Neural cell (in vitro differentiated cells): Measurements from ENCODE around the gene CAMK2A. TPM values are rescaled to one million over a fixed set of nuclear protein-coding genes. Genes with fewer than 3 reads are reported as not detected.

Experiments
- H2AFZ ChIP-seq: fragments of 200-600, 300-800 bp; sonication (generic), shearing (Covaris generic); 2 replicates; pipeline ENCODE4 v1.6.0; 2014; ENCODE audit warnings: low read depth, mild to moderate bottlenecking, antibody characterized with exemption, low read length, moderate library complexity
- H3F3A ChIP-seq: fragments of 200-600 bp; shearing (Covaris generic); 2 replicates; pipeline ENCODE4 v1.6.1; 2016; ENCODE audit warnings: mild to moderate bottlenecking, moderate library complexity, mixed read lengths, antibody characterized with exemption, low read length; ENCODE audit not compliant: insufficient read depth, poor library complexity, severe bottlenecking
- H3K27ac ChIP-seq: fragments of 200-600, 300-800 bp; sonication (generic), shearing (Covaris generic); 2 replicates; pipeline ENCODE4 v1.5.1; 2014; ENCODE audit warnings: mild to moderate bottlenecking, low read length, moderate library complexity
- H3K27me3 ChIP-seq: fragments of 300-800, 200-600 bp; sonication (generic), shearing (Covaris generic); 2 replicates; pipeline ENCODE4 v1.6.0; 2014; ENCODE audit warnings: mild to moderate bottlenecking, low read depth, low read length, moderate library complexity; ENCODE audit not compliant: insufficient read depth
- H3K36me3 ChIP-seq: fragments of 300-800, 200-600 bp; sonication (generic), shearing (Covaris generic); 2 replicates; pipeline ENCODE4 v1.5.1; 2014; ENCODE audit warnings: mild to moderate bottlenecking, antibody characterized with exemption, low read length, moderate library complexity; ENCODE audit not compliant: insufficient read depth
- H3K4me2 ChIP-seq: fragments of 300-800, 200-600 bp; sonication (generic), shearing (Covaris generic); 2 replicates; pipeline ENCODE4 v1.6.0; 2014; ENCODE audit warnings: mild to moderate bottlenecking, low read length
- H3K4me3 ChIP-seq: fragments of 300-800, 200-600 bp; sonication (generic), shearing (Covaris generic); 2 replicates; pipeline ENCODE4 v1.5.1; 2014; ENCODE audit warnings: mild to moderate bottlenecking, low read length, moderate library complexity
- H3K79me2 ChIP-seq: fragments of 200-600 bp; shearing (Covaris generic); replicated peaks from 2 replicates; pipeline ENCODE4 v1.6.0; 2014; ENCODE audit warnings: mild to moderate bottlenecking, low read length, moderate library complexity; ENCODE audit not compliant: insufficient read depth
- H3K9ac ChIP-seq: fragments of 300-800, 200-600 bp; sonication (generic), shearing (Covaris generic); 2 replicates; pipeline ENCODE4 v1.6.1; 2016; ENCODE audit warnings: mild to moderate bottlenecking, low read length, mixed read lengths
- H3K9me2 ChIP-seq: fragments of 200-600 bp; shearing (Covaris generic); 2 replicates; pipeline ENCODE4 v1.6.1; 2016; ENCODE audit warnings: mild to moderate bottlenecking, low read length, mixed read lengths; ENCODE audit not compliant: insufficient read depth
- H3K9me3 ChIP-seq: fragments of 200-600, 300-800 bp; sonication (generic), shearing (Covaris generic); 2 replicates; pipeline ENCODE4 v1.6.1; 2016; ENCODE audit warnings: mild to moderate bottlenecking, mixed run types, low read length, moderate library complexity, mixed read lengths
- H4K20me1 ChIP-seq: fragments of 200-600 bp; shearing (Covaris generic); 2 replicates; pipeline ENCODE4 v1.6.1; 2016; ENCODE audit warnings: mild to moderate bottlenecking, mixed run types; ENCODE audit not compliant: insufficient read depth
- EP300 ChIP-seq: fragments of 450-650 bp; conservative IDR thresholded peaks from 2 replicates; pipeline ENCODE4 v1.6.1; 2014; ENCODE audit warnings: antibody characterized with exemption, mild to moderate bottlenecking, moderate library complexity; ENCODE audit not compliant: poor library complexity, severe bottlenecking
- EZH2 ChIP-seq: fragments of 200-600, 300-800 bp; shearing (Covaris generic), sonication (generic); IDR thresholded peaks from 2 replicates; pipeline ENCODE4 v1.6.1; 2014; ENCODE audit warnings: antibody characterized with exemption, low read length, borderline replicate concordance, mild to moderate bottlenecking; ENCODE audit not compliant: insufficient read depth, poor library complexity, severe bottlenecking
- MXI1 ChIP-seq: fragments of 450-650 bp; conservative IDR thresholded peaks from 2 replicates; pipeline ENCODE4 v1.6.1; 2014; ENCODE audit warnings: antibody characterized with exemption, mild to moderate bottlenecking; ENCODE audit not compliant: poor library complexity, severe bottlenecking
- POLR2AphosphoS5 ChIP-seq: IDR thresholded peaks from 2 replicates; pipeline ENCODE4 v1.6.1; 2012
- RAD21 ChIP-seq: fragments of 450-650 bp; conservative IDR thresholded peaks from 2 replicates; pipeline ENCODE4 v1.6.1; 2014; ENCODE audit warnings: antibody characterized with exemption, mild to moderate bottlenecking, moderate library complexity
- REST ChIP-seq: IDR thresholded peaks from 2 replicates; pipeline ENCODE4 v1.6.1; 2012; ENCODE audit warnings: borderline replicate concordance
- SMC3 ChIP-seq: fragments of 450-650 bp; conservative IDR thresholded peaks from 2 replicates; pipeline ENCODE4 v1.6.1; 2014; ENCODE audit warnings: antibody characterized with exemption, mild to moderate bottlenecking, moderate library complexity; ENCODE audit not compliant: poor library complexity
- TAF1 ChIP-seq: IDR thresholded peaks from 2 replicates; pipeline ENCODE4 v1.6.1; 2012; ENCODE audit warnings: low read depth
- polyA plus RNA-seq: library from polyadenylated mRNA; depleted of rRNA; stranded (reverse); fragments of >200 nt; gene quantifications from 2 replicates; pipeline ENCODE4 v1.2.3, GENCODE V29; 2014
- TF ChIP-seq, protein P1 (sequence below): fragments of 450-650 bp; IDR thresholded peaks from 2 replicates; pipeline ENCODE4 v1.5.1; 2014; ENCODE audit warnings: antibody characterized with exemption, mild to moderate bottlenecking, moderate library complexity; ENCODE audit not compliant: poor library complexity, severe bottlenecking

CAMK2A gene
- polyA plus RNA-seq, 1 donor from 2014 or later, result 61.7 TPM

DNA sequence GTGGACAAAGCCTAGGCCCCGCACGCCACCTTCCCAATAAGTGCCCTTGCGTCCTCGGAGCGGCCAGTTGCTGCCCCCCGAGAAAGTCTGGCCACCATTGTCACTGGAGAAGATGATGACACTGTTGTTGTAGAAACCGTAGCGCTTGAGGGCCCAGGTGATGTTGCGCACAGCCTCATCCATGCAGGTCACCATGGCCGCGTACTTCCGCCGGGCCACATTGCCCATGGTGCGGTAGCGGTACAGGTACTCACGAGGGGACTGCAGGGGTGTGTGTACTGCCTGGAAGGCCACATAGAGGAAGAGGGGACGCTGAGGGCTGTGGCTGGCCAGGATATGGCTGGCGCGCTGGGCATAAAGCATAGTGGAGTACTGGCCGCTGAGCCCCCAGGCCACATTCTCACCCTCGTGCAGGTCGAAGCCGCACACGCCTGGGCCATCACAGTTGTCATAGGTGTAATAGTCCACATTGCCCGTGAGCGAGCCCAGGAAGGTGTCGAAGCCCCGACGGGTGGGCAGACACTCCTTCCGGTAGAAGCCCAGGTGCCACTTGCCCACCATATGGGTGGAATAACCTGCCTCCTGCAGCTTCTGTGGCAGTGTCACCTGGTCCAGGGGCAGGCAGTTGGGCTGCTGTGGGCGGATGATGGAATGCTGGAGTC lies 8.5 kb upstream of the CAMK2A start:
- TF ChIP-seq REST (no peak), RAD21 (no peak), MXI1 (no peak), POLR2AphosphoS5 (no peak), SMC3 (no peak)
- no peak overlapping the region for H3K4me2 ChIP-seq
- no peak overlapping the region for H2AFZ ChIP-seq
- H3F3A ChIP-seq, result no peaks in the 10 kb centered on the region
- H3K9me3 ChIP-seq, result no peaks in the 10 kb centered on the region
- no peaks in the 10 kb centered on the region for H3K9me2 ChIP-seq
- H3K9ac ChIP-seq, result no peak overlapping the region
- H3K79me2 ChIP-seq, result no peaks in the 10 kb centered on the region
- H3K27me3 ChIP-seq, result peaks cover 23% of the 10 kb centered on the region
- no peaks in the 10 kb centered on the region for H3K36me3 ChIP-seq
- no peak overlapping the region for H3K27ac ChIP-seq
- no peak overlapping the region for H3K4me3 ChIP-seq
- no peaks in the 10 kb centered on the region for H4K20me1 ChIP-seq

- H3K9me2 ChIP-seq, result no peaks in the 10 kb centered on the region
- no peak overlapping the region for H3K27ac ChIP-seq
- H4K20me1 ChIP-seq, result no peaks in the 10 kb centered on the region
- H3K36me3 ChIP-seq, result no peaks in the 10 kb centered on the region
- no peak overlapping the region for H2AFZ ChIP-seq
- H3K27me3 ChIP-seq, result peaks cover 16% of the 10 kb centered on the region
- no peak overlapping the region for H3K4me3 ChIP-seq
- H3K79me2 ChIP-seq, result no peaks in the 10 kb centered on the region
- no peaks in the 10 kb centered on the region for H3K9me3 ChIP-seq
- no peak overlapping the region for H3K4me2 ChIP-seq
- no peaks in the 10 kb centered on the region for H3F3A ChIP-seq
- no peak for TF ChIP-seq TAF1
- no peak for TF ChIP-seq EZH2
- H3K9ac ChIP-seq, result no peak overlapping the region
Observed at GRCh38 chr5:150297236-150297890, 7.8 kb upstream of the CAMK2A start.

DNA sequence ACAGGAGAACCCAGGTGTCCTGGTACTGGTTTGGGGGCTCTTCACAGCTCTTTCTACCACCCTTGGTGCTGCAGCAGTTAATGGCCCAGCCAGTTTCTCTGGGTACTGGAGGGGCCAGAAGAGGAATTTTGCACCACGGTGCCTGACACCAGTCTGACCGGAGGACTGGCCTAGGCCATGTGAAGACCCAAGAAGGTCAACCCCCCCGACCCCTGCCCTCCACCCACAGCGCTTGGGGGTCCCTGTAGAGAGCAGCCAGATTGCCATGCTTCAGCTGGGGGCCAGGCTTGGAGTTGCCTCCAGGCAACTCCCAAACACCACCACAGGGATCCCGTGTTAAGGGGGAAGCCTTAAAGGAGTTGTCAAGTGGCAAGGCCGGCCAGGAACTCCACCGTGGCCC lies 6.9 kb upstream of the CAMK2A start:
- Histone ChIP-seq H3F3A (no peaks in the 10 kb centered on the region), H3K36me3 (no peaks in the 10 kb centered on the region), H3K9me3 (no peaks in the 10 kb centered on the region), H4K20me1 (no peaks in the 10 kb centered on the region), H3K4me3 (no peak overlapping the region), H2AFZ (no peak overlapping the region), H3K9ac (no peak overlapping the region), H3K27ac (no peak overlapping the region), H3K9me2 (no peaks in the 10 kb centered on the region), H3K27me3 (peaks cover 7% of the 10 kb centered on the region), H3K79me2 (no peaks in the 10 kb centered on the region), H3K4me2 (no peak overlapping the region)
- TF ChIP-seq EZH2 (no peak), MXI1 (no peak), TAF1 (no peak), POLR2AphosphoS5 (no peak), EP300 (no peak), SMC3 (no peak), RAD21 (no peak)
- TF ChIP-seq, protein P1, sequence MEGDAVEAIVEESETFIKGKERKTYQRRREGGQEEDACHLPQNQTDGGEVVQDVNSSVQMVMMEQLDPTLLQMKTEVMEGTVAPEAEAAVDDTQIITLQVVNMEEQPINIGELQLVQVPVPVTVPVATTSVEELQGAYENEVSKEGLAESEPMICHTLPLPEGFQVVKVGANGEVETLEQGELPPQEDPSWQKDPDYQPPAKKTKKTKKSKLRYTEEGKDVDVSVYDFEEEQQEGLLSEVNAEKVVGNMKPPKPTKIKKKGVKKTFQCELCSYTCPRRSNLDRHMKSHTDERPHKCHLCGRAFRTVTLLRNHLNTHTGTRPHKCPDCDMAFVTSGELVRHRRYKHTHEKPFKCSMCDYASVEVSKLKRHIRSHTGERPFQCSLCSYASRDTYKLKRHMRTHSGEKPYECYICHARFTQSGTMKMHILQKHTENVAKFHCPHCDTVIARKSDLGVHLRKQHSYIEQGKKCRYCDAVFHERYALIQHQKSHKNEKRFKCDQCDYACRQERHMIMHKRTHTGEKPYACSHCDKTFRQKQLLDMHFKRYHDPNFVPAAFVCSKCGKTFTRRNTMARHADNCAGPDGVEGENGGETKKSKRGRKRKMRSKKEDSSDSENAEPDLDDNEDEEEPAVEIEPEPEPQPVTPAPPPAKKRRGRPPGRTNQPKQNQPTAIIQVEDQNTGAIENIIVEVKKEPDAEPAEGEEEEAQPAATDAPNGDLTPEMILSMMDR, result no peak
